Liver (tissue), 9 donors: ENCODE data around the gene RHOG. TPM values are rescaled to one million over a fixed set of nuclear protein-coding genes. Genes with fewer than 3 reads are reported as not detected.

Source experiments
- DNase-seq: peaks from one replicate; pipeline ENCODE4 v3.0.0-alpha.2; 2017; ENCODE audit warnings: low spot score
- H3K27ac ChIP-seq, 2 donors: one replicate each; pipeline ENCODE4 v1.7.0; 2013; ENCODE audit warnings: inconsistent platforms in 2 of 2, low read length in 2 of 2, control low read depth in 1 of 2, low read depth in 1 of 2, mild to moderate bottlenecking in 1 of 2
- H3K27me3 ChIP-seq, 4 donors: one replicate each; pipeline versions ENCODE4 v1.6.1 to v1.7.0; 2013; ENCODE audit warnings: low read length in 3 of 4, inconsistent platforms in 1 of 4, mild to moderate bottlenecking in 1 of 4, moderate library complexity in 1 of 4; ENCODE audit not compliant: control insufficient read depth in 4 of 4, insufficient read depth in 4 of 4
- H3K36me3 ChIP-seq, 4 donors: one replicate each; pipeline versions ENCODE4 v1.6.1 to v1.7.0; 2013; ENCODE audit warnings: low read length in 3 of 4, mild to moderate bottlenecking in 3 of 4, low read depth in 1 of 4, moderate library complexity in 1 of 4; ENCODE audit not compliant: control insufficient read depth in 4 of 4, insufficient read depth in 3 of 4
- H3K4me1 ChIP-seq, 4 donors: one replicate each; pipeline versions ENCODE4 v1.6.1 to v1.7.0; 2013; ENCODE audit warnings: low read length in 3 of 4, mild to moderate bottlenecking in 3 of 4, moderate library complexity in 1 of 4; ENCODE audit not compliant: control insufficient read depth in 4 of 4, insufficient read depth in 4 of 4
- H3K4me3 ChIP-seq, 3 donors: one replicate each; pipeline versions ENCODE4 v1.6.1 to v1.7.0; 2013; ENCODE audit warnings: low read length in 3 of 3, control low read depth in 1 of 3, low read depth in 1 of 3, mild to moderate bottlenecking in 1 of 3
- H3K9ac ChIP-seq, 2 donors: one replicate each; pipeline ENCODE4 v1.7.0; 2013; ENCODE audit warnings: low read length in 2 of 2, mild to moderate bottlenecking in 2 of 2, moderate library complexity in 2 of 2, control low read depth in 1 of 2, low read depth in 1 of 2
- H3K9me3 ChIP-seq, 4 donors: one replicate each; pipeline versions ENCODE4 v1.6.1 to v1.7.0; 2013; ENCODE audit warnings: low read length in 3 of 4; ENCODE audit not compliant: control insufficient read depth in 4 of 4
- ATF3 ChIP-seq: IDR thresholded peaks from 2 replicates; pipeline ENCODE4 v1.6.1; 2016; ENCODE audit warnings: antibody characterized with exemption
- CTCF ChIP-seq: fragments of 150-350 bp; IDR thresholded peaks from 2 replicates; pipeline ENCODE4 v1.5.1; 2017; ENCODE audit warnings: improper control_type of control experiment, low read depth, low read length; ENCODE audit not compliant: missing input control
- FOXA1 ChIP-seq: IDR thresholded peaks from 2 replicates; pipeline ENCODE4 v1.6.1; 2016; ENCODE audit warnings: antibody characterized with exemption
- FOXA2 ChIP-seq: IDR thresholded peaks from 2 replicates; pipeline ENCODE4 v1.6.1; 2016; ENCODE audit warnings: antibody characterized with exemption
- GABPA ChIP-seq, 2 donors: IDR thresholded peaks in 1 of 2; conservative IDR thresholded peaks in 1 of 2; 2 replicates each; pipeline ENCODE4 v1.6.1; 2016; ENCODE audit warnings: antibody characterized with exemption in 2 of 2, mild to moderate bottlenecking in 1 of 2, moderate library complexity in 1 of 2
- HNF4A ChIP-seq, 2 donors: conservative IDR thresholded peaks; 2 replicates each; pipeline ENCODE4 v1.6.1; 2016; ENCODE audit warnings: antibody characterized with exemption in 2 of 2, mild to moderate bottlenecking in 2 of 2
- HNF4G ChIP-seq: IDR thresholded peaks from 2 replicates; pipeline ENCODE4 v1.6.1; 2016; ENCODE audit warnings: antibody characterized with exemption
- JUND ChIP-seq, 2 donors: IDR thresholded peaks; 2 replicates each; pipeline ENCODE4 v1.6.1; 2016; ENCODE audit warnings: antibody characterized with exemption in 2 of 2
- RXRA ChIP-seq, 2 donors: IDR thresholded peaks; 2 replicates each; pipeline ENCODE4 v1.6.1; 2017 to 2018; ENCODE audit warnings: antibody characterized with exemption in 2 of 2, mild to moderate bottlenecking in 1 of 2
- SP1 ChIP-seq: IDR thresholded peaks from 2 replicates; pipeline ENCODE4 v1.6.1; 2018; ENCODE audit warnings: antibody characterized with exemption, mild to moderate bottlenecking
- TAF1 ChIP-seq: conservative IDR thresholded peaks from 2 replicates; pipeline ENCODE4 v1.6.1; 2016; ENCODE audit warnings: antibody characterized with exemption, mild to moderate bottlenecking
- YY1 ChIP-seq: IDR thresholded peaks from 2 replicates; pipeline ENCODE4 v1.6.1; 2016; ENCODE audit warnings: antibody characterized with exemption, mild to moderate bottlenecking
- WGBS: extraction: QIAGEN DNeasy Blood & Tissue Kit; methylation state at CpG from one replicate; pipeline ENCODE4 v1.1.7; 2013; 5-methylcytosine and 5-hydroxymethylcytosine counted together
- polyA plus RNA-seq, 2 donors: library from polyadenylated mRNA; stranded (reverse) in 1 of 2; unstranded in 1 of 2; fragments of 200-250 nt in 1 of 2; fragments of >200 nt in 1 of 2; fragmentation: Nextera tagmentation in 1 of 2; extraction: Ambion mirVana in 1 of 2; gene quantifications; one replicate each; pipeline versions ENCODE4 v1.2.1 to v1.2.3, GENCODE V29; 2013 to 2015
- total RNA-seq, 2 donors: library from RNA; depleted of rRNA; stranded (reverse); fragments of >200 nt; gene quantifications; one replicate each; pipeline ENCODE4 v1.2.3, GENCODE V29; 2014
- TF ChIP-seq, protein P1 (sequence below): IDR thresholded peaks from 2 replicates; pipeline ENCODE4 v1.6.1; 2016; ENCODE audit warnings: antibody characterized with exemption, mild to moderate bottlenecking
- TF ChIP-seq, protein P2 (sequence below): IDR thresholded peaks from 2 replicates; pipeline ENCODE4 v1.6.1; 2016; ENCODE audit warnings: antibody characterized with exemption
- donor health status: healthy.
- donor health status: healthy.
- donor health status: healthy.
- donor health status: healthy.
- donor health status: healthy.

Gene RHOG
- total and polyA plus RNA-seq, 4 donors = 7.4 to 32.9 (median 17.8) TPM

DNA sequence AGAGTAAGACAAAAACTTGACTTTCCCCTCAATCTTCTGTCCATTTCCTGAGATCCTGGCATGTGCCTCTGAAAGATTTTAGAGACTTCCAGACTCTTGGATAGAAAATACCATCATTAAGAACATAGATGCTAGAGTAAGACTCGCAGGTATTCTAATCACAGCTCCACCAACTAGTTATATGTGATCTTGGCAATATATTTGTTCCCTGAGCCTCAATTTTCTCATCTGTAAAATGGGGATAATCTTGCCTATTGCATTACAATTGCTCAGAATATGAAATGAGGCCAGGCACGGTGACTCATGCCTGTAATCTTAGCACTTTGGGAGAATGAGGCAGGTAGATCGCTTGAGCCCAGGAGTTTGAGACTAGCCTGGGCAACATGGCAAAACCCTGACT lies 10.7 kb downstream of the RHOG start:
- no peak for TF ChIP-seq YY1
- TF ChIP-seq SP1 = no peak
- TF ChIP-seq HNF4G = no peak
- no peak for TF ChIP-seq HNF4A (conservative IDR thresholded peaks at IDR 0.05)
- TF ChIP-seq FOXA2 = no peak
- no peak for TF ChIP-seq GABPA (IDR thresholded peaks at IDR 0.05 in 1 of 2, conservative IDR thresholded peaks at IDR 0.05 in 1 of 2)
- TF ChIP-seq, protein P1, sequence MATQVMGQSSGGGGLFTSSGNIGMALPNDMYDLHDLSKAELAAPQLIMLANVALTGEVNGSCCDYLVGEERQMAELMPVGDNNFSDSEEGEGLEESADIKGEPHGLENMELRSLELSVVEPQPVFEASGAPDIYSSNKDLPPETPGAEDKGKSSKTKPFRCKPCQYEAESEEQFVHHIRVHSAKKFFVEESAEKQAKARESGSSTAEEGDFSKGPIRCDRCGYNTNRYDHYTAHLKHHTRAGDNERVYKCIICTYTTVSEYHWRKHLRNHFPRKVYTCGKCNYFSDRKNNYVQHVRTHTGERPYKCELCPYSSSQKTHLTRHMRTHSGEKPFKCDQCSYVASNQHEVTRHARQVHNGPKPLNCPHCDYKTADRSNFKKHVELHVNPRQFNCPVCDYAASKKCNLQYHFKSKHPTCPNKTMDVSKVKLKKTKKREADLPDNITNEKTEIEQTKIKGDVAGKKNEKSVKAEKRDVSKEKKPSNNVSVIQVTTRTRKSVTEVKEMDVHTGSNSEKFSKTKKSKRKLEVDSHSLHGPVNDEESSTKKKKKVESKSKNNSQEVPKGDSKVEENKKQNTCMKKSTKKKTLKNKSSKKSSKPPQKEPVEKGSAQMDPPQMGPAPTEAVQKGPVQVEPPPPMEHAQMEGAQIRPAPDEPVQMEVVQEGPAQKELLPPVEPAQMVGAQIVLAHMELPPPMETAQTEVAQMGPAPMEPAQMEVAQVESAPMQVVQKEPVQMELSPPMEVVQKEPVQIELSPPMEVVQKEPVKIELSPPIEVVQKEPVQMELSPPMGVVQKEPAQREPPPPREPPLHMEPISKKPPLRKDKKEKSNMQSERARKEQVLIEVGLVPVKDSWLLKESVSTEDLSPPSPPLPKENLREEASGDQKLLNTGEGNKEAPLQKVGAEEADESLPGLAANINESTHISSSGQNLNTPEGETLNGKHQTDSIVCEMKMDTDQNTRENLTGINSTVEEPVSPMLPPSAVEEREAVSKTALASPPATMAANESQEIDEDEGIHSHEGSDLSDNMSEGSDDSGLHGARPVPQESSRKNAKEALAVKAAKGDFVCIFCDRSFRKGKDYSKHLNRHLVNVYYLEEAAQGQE = no peak
- no peak for TF ChIP-seq JUND (IDR thresholded peaks at IDR 0.05)
- no peak for TF ChIP-seq TAF1
- TF ChIP-seq, protein P2, sequence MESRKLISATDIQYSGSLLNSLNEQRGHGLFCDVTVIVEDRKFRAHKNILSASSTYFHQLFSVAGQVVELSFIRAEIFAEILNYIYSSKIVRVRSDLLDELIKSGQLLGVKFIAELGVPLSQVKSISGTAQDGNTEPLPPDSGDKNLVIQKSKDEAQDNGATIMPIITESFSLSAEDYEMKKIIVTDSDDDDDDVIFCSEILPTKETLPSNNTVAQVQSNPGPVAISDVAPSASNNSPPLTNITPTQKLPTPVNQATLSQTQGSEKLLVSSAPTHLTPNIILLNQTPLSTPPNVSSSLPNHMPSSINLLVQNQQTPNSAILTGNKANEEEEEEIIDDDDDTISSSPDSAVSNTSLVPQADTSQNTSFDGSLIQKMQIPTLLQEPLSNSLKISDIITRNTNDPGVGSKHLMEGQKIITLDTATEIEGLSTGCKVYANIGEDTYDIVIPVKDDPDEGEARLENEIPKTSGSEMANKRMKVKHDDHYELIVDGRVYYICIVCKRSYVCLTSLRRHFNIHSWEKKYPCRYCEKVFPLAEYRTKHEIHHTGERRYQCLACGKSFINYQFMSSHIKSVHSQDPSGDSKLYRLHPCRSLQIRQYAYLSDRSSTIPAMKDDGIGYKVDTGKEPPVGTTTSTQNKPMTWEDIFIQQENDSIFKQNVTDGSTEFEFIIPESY = no peak
- no peak for TF ChIP-seq ATF3
- no peak for TF ChIP-seq RXRA (IDR thresholded peaks at IDR 0.05)
- no peak for TF ChIP-seq FOXA1
- Histone ChIP-seq H3K27ac (no peak overlapping the region), H3K9me3 (no peaks in the 10 kb centered on the region), H3K4me1 (peaks cover 0 to 15% (median 3%) of the 10 kb centered on the region in 4 donors), H3K36me3 (peaks cover 4 to 17% (median 13%) of the 10 kb centered on the region in 4 donors), H3K9ac (no peak overlapping the region), H3K27me3 (no peaks in the 10 kb centered on the region), H3K4me3 (no peak overlapping the region)
- no peak for DNase-seq
- WGBS = 99% methylated on average over 3 of the region's 3 CpGs

GRCh38 chr11:3827434-3828186 lies 13.1 kb downstream of the RHOG start:
- no peak for DNase-seq
- WGBS = 94% methylated on average over 35 of the region's 35 CpGs
- peaks cover 4 to 17% (median 13%) of the 10 kb centered on the region in 4 donors for H3K36me3 ChIP-seq

More at GRCh38 chr11:3827434-3828186, 13.1 kb downstream of the RHOG start:
- Histone ChIP-seq H3K27me3 (no peaks in the 10 kb centered on the region), H3K9me3 (no peaks in the 10 kb centered on the region), H3K4me1 (peaks cover 0 to 6% (median 1%) of the 10 kb centered on the region in 4 donors), H3K9ac (no peak overlapping the region), H3K4me3 (no peak overlapping the region), H3K27ac (no peak overlapping the region)
- TF ChIP-seq TAF1 = no peak
- TF ChIP-seq, protein P1 = no peak
- TF ChIP-seq FOXA1 = no peak
- no peak for TF ChIP-seq CTCF
